Activated CD4-positive, alpha-beta T cell treated with anti-CD3 and anti-CD28 coated beads, Interleukin-2, amount 50 U/mL, for 16 hours (primary cell): ENCODE measurements around the gene C10orf95.
"Not testable (repeated sequence)": the region's sequence is repeated elsewhere in the genome, so short reads cannot be mapped to it uniquely, and the experiment has no call there.

ENCODE experiments used
- DNase-seq: peaks from one replicate; pipeline ENCODE4 v3.0.0-alpha.2; 2020

Gene C10orf95

DNA sequence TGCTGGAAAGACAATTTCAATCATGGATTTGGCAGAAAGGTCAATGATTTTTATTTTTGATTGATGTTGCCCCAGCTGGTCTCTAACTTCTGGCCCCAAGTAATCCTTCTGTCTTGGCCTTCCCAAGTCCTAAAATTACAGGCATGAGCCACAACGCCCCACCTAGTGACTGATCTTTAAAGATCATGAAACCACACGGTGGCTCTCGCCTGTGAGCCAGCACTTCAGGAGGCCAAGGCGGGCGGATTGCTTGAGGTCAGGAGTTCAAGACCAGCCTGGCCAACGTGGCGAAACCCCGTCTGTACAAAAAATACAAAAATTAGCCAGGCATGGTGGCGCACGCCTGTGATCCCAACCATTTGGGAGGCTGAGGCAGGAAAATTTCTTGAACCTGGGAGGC is 12.6 kb upstream of the C10orf95 start:
- no peak for DNase-seq

DNA sequence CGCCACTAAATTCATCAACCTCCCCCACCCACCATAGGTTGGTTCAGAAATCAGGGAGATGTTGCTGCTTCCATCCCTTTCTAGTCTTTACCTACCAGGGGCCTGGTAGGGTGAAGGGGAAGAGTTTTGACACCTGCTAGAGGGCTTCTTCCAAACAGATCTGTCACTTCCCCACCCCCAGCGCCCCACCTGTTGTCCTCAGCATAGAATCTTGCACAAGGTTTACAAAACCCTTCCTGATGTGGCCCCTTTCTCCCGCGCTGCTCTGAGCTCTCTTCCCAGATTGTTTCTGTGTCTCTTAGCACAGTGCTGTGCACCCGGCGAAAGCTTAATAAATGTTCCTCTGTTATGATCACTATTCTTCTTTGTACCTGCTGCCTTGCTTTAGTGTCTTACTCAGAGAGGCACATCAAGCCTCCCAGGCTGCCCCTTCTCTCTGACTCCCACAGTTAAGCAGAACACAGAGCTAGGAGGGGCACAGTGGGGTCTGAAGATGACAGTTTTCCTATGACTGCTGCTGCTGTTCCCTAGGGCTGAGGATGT is 11.2 kb upstream of the C10orf95 start:
- DNase-seq: no peak

DNA sequence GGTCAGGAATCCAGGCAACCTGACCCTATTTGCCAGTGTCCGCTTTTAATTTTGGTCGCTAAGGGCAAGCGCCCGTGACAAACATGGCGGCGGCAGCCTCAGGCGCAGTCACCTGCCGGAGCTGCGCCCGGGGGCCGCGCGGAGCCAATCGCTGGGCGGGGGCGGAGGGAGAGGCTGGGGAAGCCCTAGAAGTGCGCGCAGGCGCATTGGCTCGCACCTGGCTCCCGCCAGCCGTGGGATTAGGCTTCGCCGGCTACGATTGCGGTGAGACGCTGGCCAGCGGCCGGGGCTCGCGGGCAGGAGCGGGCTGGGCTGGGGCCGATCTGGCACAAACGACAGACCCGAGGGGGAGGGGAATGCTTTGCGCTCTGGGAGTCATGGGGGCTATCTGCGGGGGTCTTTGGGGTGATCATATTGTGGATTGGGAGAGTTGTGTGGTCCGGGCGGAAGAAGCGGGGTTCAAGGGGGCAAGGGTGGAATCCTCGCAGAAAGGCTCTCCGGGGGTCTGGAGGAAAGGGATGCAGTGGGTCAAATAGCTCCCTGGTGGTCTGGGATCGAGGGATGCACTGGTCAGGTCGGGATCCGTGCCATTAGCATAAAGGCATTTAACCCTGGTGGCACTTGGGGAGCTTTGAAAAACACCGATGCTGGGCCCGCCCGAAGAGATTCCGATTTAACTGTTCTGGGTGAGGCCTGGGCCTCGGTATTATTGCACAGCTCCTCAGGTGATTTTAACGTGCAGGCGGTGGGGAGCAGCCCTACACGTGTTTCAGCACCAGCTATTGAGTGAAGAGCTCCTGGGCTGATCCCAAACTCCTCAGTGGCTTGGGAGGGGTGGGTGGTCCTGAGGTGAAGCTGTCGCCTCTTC is 10.1 kb upstream of the C10orf95 start:
- peak; percentile 94 for DNase-seq

DNA sequence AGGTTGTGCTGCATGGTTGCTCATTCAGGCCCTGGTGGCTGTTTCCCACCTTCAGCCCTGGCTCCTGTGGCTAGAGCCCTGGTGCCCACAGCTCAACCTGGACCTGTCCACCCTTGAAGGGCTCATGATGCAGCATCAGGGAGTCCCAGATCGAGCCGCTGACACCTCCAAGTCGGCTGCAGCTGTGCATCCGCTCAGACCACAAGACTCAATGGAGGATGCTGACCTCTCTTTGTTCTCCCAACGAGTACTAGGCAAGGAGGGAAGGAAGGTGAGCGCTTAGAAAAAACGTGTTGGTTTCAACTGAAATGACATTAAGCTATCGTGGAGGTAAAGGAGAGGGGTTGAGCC is 9.5 kb upstream of the C10orf95 start:
- no peak for DNase-seq

DNA sequence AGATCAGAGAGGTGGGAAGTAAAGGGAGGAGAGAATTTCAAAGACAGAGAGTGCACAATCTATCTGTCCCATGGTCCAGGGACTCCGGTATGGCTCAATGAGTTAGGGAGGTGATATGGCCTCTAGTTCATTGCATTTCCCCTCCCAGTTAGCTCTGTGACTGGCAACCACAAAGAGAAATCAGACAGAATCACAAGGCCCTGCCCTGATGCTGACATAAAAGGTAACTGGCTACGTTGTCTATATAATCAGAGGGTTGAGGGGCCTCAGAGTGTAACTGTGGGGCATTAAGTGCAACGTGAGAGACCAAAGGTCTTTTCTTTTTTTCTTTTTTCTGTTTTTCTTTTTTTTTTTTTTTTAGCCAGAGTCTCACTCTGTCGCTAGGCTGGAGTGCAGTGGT is 7.3 kb upstream of the C10orf95 start:
- DNase-seq: no peak

- DNase-seq: no peak
These were observed 6.3 kb upstream of the C10orf95 start for GRCh38 chr10:102457591-102458150.

DNA sequence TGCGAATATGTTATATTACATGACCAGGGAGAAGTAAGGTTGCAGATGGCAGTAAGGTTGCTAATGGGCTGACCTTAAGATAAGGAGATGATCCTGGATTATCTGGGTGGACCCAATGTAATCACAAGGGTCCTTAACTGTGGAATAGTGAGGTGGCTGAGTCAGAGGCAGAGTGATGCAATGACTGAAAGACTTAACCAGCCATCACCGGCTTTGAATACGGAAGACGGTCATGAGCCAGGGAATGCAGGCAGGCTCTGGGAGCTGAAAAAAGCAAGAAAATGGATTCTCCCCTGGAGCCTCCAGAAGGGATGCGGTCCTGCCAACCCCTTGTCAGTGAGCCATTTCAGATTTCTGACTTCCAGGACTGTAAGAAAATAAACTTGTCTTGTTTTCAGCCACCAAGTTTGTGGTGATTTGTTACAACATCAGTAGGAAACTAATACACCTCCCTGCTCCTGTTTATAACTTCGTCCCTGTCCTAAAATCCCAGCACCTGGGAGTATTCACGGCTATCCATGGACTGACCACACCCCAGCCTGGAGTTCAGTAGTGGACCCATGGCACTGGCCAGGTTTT is 4.6 kb upstream of the C10orf95 start:
- no peak for DNase-seq

- DNase-seq: not testable (repeated sequence)
These were observed 3.5 kb upstream of the C10orf95 start for GRCh38 chr10:102454662-102455487.

DNA sequence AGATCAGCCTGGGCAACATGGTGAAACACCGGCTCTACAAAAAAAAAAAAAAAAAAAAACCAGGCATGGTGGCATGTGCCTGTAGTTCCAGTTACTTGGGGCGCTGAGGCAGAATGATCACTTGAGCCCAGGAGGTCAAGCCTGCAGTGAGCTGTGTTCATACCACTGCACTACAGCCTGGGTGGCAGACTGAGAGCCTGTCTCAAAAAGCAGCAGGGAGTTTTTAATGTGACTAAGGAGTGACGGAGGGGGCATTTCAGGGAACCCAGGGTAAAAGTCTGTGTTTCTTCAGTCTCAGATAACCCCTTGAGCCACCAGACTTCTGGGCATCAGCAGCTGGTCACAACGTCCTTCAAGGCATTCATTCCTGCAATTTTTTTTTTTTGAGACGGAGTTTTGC is 2.2 kb upstream of the C10orf95 start:
- DNase-seq: no peak

DNA sequence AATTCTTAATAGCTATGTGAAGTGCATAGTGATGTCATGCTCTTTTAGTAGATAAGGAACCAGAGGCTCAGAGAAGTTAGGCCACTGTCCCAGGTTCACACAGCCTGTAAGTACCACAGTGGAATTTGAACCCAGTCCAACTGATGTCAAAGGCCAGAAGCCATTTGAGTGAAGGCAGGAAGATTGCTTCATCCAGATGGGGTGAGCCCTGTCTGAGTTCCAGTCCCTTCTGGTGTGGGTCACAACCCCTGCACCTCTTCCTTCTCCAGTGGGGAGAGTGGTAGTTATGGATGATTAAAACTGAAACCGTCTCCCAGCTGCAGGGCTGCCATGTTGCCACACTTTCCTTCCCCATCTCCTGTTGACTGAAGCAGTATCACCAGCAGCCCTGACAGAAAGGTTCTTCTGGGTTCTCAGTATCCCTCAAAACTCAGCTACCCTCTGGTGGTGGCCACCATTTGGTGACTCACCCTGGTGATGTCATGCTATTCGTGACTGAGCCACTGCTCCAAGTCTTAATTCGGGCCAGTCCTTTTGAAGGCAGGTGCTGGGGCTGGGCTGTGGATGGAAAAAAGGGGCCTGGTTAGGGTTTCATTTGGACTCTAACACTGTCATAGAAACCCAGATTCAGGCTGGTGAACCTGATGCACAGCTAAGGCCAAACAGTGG is 1.5 kb upstream of the C10orf95 start:
- peak; percentile 89 for DNase-seq

- DNase-seq: peak; percentile 91
These were observed 804 bp downstream of the C10orf95 start for GRCh38 chr10:102450374-102451104.

DNA sequence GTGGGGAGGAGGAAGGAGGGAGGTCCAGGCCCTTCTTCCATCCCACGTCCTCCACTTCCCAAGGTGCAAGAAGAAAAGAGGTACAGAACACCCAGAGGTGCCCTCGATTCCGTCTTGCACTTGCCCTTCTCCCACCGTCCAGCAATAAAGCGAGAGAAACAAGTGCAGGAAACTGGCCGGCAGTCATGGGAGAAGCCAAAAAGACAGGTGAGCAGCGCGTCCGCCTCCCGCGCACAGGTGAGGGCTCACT is 1.3 kb downstream of the C10orf95 start:
- DNase-seq: no peak

DNA sequence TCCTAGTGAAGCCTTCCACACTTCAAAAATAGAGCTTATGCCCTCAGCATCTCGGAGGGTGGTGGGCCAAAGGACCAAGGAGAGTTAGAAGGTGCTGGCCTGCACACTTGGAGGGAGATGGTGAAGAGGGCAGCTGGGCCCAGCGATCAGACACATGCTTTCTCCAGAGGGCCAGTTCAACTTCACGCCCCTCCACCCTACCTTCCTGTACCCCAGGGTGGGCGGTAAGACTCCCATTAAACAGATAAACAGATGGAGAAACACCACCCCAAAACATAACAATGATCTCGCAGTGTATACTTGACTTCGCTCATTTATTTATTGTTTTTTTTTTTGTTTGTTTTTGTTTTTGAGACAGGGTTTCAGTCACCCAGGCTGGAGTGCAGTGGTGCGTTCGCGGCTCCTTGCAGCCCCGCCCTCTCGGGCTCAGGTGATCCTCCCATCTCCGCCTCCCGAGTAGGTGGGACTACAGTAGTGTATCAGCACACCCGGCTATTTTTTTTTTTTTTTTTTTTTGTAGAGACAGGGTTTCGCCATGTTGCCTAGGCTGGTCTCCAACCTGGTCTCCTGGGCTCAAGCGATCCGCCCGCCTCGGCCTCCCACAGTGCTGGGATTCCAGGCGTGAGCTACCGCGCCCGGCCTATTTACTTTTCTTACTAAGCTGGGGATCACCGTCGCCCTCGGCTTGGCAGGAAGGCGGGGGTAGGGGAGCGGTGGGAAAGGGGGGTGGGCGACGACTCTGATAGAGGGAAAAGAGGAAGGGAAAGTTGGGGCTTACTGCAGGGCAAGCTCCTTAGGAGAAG is 1.8 kb downstream of the C10orf95 start:
- DNase-seq: peak; percentile 90

GRCh38 chr10:102444851-102445250 is 6.5 kb downstream of the C10orf95 start:
- DNase-seq: no peak

DNA sequence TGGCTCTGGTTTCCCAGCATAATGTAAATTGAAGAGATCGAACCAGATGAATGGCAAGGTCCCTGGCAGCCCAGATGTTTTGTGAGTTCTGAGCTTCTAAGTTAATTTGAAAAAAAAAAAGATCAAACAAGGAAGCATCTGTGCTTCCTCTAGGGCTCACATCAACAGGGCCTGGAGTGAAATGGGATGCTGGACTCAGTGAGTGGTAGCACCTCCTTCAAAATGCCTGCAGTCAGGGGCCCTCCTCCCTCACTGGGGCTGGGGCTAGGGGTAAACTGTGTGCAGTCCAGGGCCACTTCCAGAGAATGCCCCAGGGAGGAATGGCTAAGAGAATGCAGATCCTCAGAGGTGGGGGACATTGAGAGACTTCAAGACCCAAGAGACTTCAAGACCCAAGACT is 13.0 kb downstream of the C10orf95 start:
- DNase-seq: no peak

DNA sequence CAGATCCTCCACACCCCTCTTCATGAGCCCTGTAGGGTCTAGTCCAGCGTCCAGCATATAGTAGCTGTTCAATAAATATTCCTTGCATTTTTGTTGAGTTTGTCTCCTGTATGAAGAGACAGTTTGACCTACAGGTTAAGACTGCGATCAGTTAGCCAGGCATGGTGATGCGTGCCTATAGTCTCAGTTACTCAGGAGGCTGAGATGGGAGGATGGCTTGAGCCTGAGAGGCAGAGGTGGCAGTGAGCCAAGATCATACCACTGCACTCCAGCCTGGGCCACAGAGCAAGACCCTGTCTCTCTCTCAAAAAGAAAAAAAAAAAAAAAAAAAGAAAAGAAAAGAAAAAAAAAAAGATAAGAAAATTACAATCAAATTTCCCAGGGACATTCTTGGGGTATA is 13.8 kb downstream of the C10orf95 start:
- DNase-seq: no peak

- DNase-seq: no peak
These were observed 15.0 kb downstream of the C10orf95 start for GRCh38 chr10:102436312-102436711.

DNA sequence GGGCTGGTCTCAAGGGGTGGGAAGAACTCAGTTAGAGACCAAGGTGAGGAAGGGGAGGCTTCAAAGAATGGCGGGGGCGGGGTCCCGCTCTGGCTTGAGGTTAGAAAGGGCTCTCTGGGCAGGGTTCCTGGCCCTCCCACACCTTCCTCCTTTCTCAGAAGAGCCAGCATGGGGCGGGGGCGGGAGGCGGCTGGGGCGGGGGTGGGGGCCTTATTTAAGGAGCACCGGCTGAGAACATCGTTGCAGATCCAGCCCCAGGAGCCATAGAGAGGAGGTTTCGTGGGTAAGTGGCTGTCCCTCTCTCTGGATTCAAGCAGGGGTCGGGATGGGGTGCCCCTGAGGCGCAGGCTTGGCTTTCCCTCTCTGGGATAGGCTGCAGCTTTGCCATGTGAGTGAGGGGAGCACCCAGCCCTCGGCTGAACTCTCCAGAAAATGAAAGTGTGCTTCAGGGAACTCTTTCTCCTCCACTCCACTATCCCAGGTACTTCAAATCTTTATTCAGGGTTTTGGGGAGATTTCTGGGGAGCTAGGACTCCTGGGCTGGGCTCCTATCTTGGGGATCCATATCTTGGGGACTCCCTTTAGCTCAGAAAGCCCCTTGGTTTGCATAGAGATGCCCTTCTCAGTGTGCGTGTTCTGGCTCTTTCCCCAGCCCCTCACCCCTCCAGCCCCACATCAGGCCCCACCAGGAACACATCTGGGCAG is 15.7 kb downstream of the C10orf95 start:
- peak; percentile 79 for DNase-seq

DNA sequence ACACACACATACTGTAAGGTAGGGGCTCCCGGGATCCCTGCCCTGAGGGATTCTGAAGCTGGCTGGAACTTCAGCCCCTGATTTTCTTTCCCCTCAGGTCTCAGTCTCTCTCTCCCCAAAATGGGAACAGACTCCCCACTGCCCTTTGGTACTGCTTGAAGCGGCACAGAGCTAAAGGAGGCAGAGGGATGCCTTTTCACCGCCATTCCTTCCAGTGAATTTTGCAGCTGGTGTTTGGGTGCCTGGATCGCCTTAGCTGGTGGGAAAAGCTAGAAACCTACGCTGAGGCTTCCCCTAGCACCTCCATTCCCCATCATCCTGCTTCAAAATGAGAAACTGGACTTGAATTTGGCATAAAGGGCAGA is 16.2 kb downstream of the C10orf95 start:
- DNase-seq: no peak

GRCh38 chr10:102434394-102435132 is 16.8 kb downstream of the C10orf95 start:
- no peak for DNase-seq
